ELF-1 (cell line): ENCODE measurements around the gene TYMP.

Experiments
- DNase-seq: peaks from one replicate; pipeline ENCODE4 v3.0.0-alpha.2; 2016; ENCODE audit warnings: low read depth, low spot score

TYMP gene

GRCh38 chr22:50563413-50564160 lies 33.8 kb upstream of the TYMP start:
- DNase-seq, result no peak

GRCh38 chr22:50562523-50563412 lies 33.0 kb upstream of the TYMP start, which contains the start of gene SYCE3:
SYCE3 (minus strand) TSS chr22:50562919; CDS start chr22:50556405, 6,514 bp downstream.
- peak; percentile 98 for DNase-seq

DNA sequence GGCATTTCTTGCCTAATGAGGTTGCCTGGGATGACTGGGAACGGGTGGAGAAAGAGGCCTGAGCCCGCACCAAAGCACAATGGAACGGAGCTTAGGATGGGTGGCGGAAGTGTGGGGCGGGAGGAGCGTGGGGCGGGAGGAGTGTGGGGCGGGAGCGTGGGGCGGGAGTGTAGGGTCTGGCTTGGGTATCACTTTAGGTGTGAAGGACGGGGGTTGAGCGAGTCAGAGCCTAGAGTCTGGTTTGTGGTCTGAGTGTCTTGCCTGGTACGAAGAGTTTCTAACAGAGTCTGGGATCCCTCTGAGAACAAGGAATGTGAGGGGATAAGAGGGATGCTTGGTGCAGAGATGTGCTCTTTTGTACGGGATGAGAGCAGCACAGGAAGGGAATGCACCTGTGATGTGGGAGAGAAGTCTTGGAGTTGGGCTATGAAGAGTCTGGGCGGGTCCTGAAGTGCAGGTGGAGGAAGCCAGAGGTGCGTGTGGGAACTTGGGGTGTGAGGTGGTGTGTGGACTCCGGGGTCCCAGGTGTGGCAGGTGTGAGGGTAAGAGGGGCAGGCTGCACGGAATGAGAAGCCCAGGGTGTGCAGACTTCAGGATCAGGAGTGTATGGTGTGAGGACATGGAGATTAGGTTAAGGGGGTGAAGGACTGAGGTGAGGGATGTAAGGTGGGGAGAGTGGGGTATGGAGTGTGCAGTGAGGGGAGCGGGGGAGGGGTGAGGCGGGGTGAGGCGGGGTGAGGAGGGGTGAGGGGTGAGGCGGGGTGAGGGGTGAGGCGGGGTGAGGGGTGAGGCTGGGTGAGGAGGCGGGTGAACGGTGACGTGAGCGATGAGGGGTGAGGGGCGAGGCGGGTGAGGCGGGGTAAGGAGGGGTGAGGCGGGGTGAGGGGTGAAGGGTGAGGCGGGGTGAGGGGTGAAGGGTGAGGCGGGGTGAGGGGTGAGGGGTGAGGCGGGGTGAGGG lies 31.9 kb upstream of the TYMP start:
- no peak for DNase-seq

DNA sequence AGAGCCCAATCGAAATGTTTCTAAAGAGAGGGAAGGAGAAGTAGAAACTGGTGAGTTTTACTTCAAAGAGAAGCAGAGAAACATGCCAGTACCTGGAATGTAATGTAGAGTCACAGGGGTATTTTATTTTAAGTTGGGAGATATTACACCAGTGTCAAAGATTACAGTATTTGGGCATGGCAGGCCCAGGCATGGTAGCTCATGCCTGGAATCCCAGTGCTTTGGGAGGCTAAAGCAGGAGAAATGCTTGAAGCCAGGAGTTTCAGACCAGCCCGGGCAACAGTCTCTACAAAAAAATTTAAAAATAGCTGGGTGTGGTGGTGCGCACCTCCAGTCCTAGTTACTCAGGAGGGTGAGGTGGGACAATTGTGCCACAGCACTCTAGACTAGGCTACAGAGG lies 30.2 kb upstream of the TYMP start:
- DNase-seq, result no peak

GRCh38 chr22:50556703-50557102 lies 26.9 kb upstream of the TYMP start:
- no peak for DNase-seq

- no peak for DNase-seq
These were observed 23.5 kb upstream of the TYMP start for GRCh38 chr22:50553310-50553709.

GRCh38 chr22:50551160-50551752 lies 21.4 kb upstream of the TYMP start:
- DNase-seq, result no peak

GRCh38 chr22:50550395-50550794 lies 20.6 kb upstream of the TYMP start:
- no peak for DNase-seq

DNA sequence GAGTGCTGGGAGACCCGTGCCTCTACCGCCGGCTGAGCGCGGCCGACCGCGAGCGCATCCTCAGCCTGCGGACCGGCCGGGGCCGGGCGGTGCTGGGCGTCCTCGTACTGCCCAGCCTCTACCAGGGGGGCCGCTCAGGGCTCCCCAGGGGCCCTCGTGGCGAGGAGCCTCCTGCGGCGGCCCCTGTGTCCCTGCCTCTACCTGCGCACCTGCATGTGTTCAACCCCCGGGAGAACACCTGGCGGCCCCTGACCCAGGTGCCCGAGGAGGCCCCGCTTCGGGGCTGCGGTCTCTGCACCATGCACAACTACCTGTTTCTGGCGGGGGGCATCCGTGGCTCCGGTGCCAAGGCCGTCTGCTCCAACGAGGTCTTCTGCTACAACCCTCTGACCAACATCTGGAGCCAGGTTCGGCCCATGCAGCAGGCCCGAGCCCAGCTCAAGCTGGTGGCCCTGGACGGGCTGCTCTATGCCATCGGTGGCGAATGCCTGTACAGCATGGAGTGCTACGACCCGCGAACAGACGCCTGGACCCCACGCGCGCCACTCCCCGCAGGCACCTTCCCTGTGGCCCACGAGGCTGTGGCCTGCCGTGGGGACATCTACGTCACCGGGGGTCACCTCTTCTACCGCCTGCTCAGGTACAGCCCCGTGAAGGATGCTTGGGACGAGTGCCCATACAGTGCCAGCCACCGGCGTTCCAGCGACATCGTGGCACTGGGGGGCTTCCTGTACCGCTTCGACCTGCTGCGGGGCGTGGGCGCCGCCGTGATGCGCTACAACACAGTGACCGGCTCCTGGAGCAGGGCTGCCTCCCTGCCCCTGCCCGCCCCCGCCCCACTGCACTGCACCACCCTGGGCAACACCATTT lies 19.3 kb upstream of the TYMP start:
- no peak for DNase-seq

DNA sequence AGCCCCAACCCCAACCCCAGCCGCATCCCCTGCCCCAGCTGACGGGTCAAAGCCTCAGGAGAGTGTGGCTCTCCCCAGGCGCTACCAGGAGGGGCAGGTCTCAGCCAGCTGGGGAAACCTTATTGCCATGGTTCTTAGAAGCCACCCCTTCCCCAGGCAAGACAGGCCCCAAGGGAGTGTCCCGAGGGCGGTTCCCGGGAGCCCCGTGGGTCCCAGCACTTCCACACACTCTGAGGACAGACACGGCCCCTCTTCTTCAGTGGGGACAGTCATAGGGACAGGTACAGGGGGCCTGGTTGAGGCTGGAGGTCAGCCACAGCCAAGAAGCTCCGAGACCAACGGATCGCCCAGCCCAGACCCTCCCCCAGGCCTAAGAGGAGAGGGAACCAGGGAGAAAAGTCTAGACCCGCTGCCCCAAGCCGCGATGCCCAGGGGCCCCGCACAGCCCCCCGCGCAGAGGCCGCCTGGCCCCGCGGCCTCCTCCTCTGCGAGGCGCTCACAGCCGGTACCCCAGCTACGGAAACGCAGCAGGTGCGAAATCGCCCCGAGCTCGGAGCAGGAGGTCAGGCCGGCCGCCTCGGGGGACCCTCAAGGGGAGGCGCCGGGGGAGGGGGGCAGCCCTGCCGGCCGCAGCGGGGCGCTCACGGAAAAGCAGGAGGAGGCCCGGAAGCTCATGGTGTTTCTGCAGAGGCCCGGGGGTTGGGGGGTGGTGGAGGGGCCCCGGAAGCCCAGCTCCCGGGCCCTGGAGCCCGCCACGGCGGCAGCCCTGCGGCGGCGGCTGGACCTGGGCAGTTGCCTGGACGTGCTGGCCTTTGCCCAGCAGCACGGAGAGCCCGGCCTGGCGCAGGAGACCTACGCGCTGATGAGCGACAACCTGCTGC lies 18.5 kb upstream of the TYMP start:
- no peak for DNase-seq

DNA sequence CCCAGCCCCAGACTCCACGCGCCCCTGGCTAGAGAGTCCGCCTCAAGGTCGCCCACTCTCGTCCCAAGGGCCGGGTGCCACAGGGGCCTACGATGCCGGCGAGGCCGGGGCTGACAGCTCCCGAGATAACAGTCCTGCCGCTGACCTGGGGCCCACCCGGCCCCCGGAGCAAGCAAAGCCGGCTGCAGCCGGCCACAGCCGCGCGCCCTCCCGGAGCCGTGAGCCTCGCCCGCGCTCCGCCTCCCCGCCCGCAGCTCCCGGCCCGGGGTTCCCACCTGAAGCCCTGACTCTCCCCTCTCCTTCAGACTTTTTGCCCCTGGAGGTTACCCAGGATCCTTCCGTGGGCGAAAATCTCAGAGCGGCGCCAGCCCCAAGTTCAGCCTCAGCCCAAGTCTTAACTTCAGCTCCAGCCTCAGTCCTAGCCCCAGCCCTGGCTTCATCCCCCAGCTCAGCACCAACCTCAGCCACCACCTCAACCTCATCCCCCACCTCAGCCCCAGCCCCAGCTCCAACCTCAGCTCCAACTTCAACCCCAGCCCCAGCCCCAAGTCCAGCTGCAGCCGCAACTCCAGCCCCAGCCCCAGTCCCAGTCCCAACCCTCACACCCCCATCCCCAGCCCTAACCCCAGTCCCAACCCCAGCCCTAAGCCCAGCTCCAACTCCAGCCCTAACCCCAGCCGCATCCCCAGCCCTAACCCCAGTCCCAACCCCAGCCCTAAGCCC lies 17.6 kb upstream of the TYMP start:
- no peak for DNase-seq

DNA sequence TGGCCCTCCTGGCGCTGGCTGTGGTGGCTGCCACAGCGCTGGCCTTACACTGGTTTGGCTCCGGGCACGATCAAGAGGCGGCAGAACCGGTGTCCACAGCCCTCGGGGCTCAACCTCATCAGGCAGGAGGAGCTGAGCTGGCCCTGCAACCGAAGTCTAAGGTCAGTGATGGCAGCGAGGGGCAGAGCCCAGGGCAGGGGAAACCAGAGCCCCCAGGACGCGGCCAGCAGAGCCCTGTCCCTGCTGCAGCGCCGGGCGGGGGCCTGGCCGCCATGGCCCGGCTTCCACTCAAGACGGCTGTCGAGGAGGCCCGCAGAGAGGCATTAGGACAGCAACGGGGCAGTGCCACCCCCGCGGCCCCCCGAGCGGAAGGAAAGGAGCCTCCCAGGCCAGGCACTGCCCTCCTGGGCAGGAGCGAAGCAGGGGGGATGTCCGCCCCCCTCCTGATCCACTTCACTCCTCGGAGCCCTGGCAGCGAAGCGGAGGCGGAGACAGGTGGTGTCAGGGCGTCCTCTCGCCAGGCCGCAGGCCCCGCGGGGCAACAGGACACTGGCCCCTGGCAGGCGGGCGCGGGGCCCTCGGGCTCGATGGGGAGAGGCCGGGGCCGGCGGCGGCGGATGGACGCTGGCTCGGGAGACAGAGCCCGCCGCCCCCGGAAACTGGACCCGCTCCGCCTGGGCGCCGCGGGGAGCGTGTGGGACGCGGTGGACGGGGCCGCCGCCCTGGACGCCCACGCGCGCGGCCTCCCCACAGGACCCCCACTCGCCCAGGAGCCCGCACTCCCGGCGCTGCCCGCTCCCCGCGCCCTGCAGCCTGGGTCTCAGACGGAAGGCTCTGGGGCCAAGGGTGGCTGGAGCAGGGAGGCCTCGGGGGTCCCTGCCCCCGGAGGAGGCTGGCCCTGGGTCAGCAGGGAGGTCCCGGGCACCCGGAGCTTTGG lies 16.8 kb upstream of the TYMP start:
- DNase-seq, result no peak

- no peak for DNase-seq
These were observed 15.9 kb upstream of the TYMP start, which contains the start of gene KLHDC7B for GRCh38 chr22:50545522-50546325. KLHDC7B (plus strand) TSS chr22:50545899; CDS start chr22:50546244, 345 bp downstream.

GRCh38 chr22:50544746-50545253 lies 15.0 kb upstream of the TYMP start:
- DNase-seq, result no peak

- DNase-seq, result peak; percentile 89
These were observed 14.4 kb upstream of the TYMP start for GRCh38 chr22:50544078-50544745.
